Mammary epithelial cell (primary cell): Measurements from ENCODE around the gene SMC3.

Experiments
- CTCF ChIP-seq, 2 donors: IDR thresholded peaks in 1 of 2; conservative IDR thresholded peaks in 1 of 2; 2 replicates each; pipeline ENCODE4 v1.5.1; 2011 to 2012; ENCODE audit warnings: inconsistent platforms in 2 of 2, low read length in 2 of 2, mild to moderate bottlenecking in 2 of 2, control low read depth in 1 of 2, low read depth in 1 of 2; ENCODE audit not compliant: insufficient read depth in 1 of 2; ENCODE audit errors: extremely low read depth in 1 of 2
- EZH2 ChIP-seq: IDR thresholded peaks from 2 replicates; pipeline ENCODE4 v1.6.1; 2012; ENCODE audit warnings: low read length, inconsistent platforms, borderline replicate concordance

GRCh38 chr10:110616493-110617033, 49.1 kb downstream of the SMC3 start:
- no peak for TF ChIP-seq CTCF (conservative IDR thresholded peaks at IDR 0.05 in 1 of 2, IDR thresholded peaks at IDR 0.05 in 1 of 2; ENCODE audit: extremely low read depth in 1 of 2, insufficient read depth in 1 of 2, low read depth in 1 of 2, low read length in 2 of 2)
- no peak for TF ChIP-seq EZH2
